ENCODE measurements around the gene CPPED1. TPM values are rescaled to one million over a fixed set of nuclear protein-coding genes. Genes with fewer than 3 reads are reported as not detected.

Gene CPPED1
- total and polyA plus RNA-seq, 2 experiments from 2014 or later, result 27.2 to 28.6 TPM

DNA sequence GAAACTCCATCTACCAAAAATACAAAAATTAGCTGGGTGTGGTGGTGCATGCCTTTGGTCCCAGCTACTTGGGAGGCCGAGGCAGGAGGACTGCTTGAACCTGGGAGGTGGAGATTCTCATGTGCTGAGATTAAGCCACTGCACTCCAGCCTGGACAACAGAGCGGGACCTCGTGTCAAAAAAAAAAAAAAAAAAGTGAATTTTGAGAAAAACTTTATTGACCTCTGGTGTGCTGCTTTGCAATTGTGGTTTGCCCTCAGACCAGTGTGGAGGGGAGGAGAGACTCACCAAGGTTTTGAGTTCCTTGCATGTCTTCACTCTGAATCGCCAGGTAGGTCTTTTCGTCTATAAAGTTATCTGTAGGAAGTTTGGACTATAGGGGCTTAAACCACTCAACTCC is 145.2 kb downstream of the CPPED1 start:
- Histone ChIP-seq H3K4me1 (ENCODE audit: insufficient read depth) (no peaks in the 10 kb centered on the region), H3K36me3 (replicated peaks; ENCODE audit: insufficient read depth, low read depth) (no peaks in the 10 kb centered on the region), H2AFZ (no peak overlapping the region), H3K4me2 (no peak overlapping the region), H4K20me1 (ENCODE audit: insufficient read depth, poor library complexity, severe bottlenecking) (no peaks in the 10 kb centered on the region), H3K27ac (no peak overlapping the region), H3K9me3 (ENCODE audit: low read depth) (no peaks in the 10 kb centered on the region), H3K9me2 (replicated peaks; ENCODE audit: insufficient read depth) (no peaks in the 10 kb centered on the region), H3K79me2 (no peaks in the 10 kb centered on the region), H3K27me3 (no peaks in the 10 kb centered on the region), H3K4me3 (no peak overlapping the region)
- TF ChIP-seq, protein P1, sequence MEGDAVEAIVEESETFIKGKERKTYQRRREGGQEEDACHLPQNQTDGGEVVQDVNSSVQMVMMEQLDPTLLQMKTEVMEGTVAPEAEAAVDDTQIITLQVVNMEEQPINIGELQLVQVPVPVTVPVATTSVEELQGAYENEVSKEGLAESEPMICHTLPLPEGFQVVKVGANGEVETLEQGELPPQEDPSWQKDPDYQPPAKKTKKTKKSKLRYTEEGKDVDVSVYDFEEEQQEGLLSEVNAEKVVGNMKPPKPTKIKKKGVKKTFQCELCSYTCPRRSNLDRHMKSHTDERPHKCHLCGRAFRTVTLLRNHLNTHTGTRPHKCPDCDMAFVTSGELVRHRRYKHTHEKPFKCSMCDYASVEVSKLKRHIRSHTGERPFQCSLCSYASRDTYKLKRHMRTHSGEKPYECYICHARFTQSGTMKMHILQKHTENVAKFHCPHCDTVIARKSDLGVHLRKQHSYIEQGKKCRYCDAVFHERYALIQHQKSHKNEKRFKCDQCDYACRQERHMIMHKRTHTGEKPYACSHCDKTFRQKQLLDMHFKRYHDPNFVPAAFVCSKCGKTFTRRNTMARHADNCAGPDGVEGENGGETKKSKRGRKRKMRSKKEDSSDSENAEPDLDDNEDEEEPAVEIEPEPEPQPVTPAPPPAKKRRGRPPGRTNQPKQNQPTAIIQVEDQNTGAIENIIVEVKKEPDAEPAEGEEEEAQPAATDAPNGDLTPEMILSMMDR (IDR thresholded peaks at IDR 0.05; ENCODE audit: poor library complexity), result no peak
- no peak for TF ChIP-seq EZH2phosphoT487 (IDR thresholded peaks at IDR 0.05; ENCODE audit: low read depth, severe bottlenecking, unreplicated experiment)
- TF ChIP-seq EZH2 (IDR thresholded peaks at IDR 0.05; ENCODE audit: borderline replicate concordance), result no peak
- no peak for DNase-seq (ENCODE audit: low spot score)
- 90% methylated on average over 5 of the region's 5 CpGs for WGBS (ENCODE audit: low lambda C conversion rate, missing lambda C conversion rate)

DNA sequence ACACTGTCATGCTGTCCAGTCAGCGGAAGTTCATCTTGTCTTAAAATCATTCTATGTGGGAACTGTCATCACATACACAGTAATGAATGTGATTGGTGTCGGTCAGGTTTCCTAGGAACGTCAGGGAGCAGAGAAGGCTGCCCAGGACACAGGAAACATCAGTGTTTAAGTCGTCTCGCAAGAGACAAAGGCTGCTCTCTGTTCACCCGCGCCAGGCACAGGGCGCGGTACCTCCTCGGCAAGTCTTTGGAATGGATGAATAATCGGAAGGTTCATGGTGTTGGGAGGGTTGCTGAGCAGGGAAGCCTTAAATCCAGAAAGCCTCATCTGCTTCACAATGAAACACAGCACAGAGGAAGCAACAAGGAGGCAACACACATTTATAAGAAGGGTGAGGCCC is 148.2 kb downstream of the CPPED1 start:
- H3K36me3 ChIP-seq (replicated peaks; ENCODE audit: insufficient read depth, low read depth), result no peaks in the 10 kb centered on the region
- no peaks in the 10 kb centered on the region for H3K9me3 ChIP-seq (ENCODE audit: low read depth)
- no peaks in the 10 kb centered on the region for H3K4me1 ChIP-seq (ENCODE audit: insufficient read depth)
- no peaks in the 10 kb centered on the region for H3K79me2 ChIP-seq
- H3K9me2 ChIP-seq (replicated peaks; ENCODE audit: insufficient read depth), result no peaks in the 10 kb centered on the region
- no peak for TF ChIP-seq EZH2 (IDR thresholded peaks at IDR 0.05; ENCODE audit: borderline replicate concordance)
- no peak for TF ChIP-seq EZH2phosphoT487 (IDR thresholded peaks at IDR 0.05; ENCODE audit: low read depth, severe bottlenecking, unreplicated experiment)
- TF ChIP-seq, protein P1 (IDR thresholded peaks at IDR 0.05; ENCODE audit: poor library complexity), result no peak
- no peak overlapping the region for H3K4me2 ChIP-seq
- H3K27ac ChIP-seq, result no peak overlapping the region
- no peak for DNase-seq (ENCODE audit: low spot score)
- no peak overlapping the region for H2AFZ ChIP-seq
- WGBS (ENCODE audit: low lambda C conversion rate, missing lambda C conversion rate), result 88% methylated on average over 11 of the region's 11 CpGs
- H3K4me3 ChIP-seq, result no peak overlapping the region
- H3K27me3 ChIP-seq, result no peaks in the 10 kb centered on the region
- no peaks in the 10 kb centered on the region for H4K20me1 ChIP-seq (ENCODE audit: insufficient read depth, poor library complexity, severe bottlenecking)

DNA sequence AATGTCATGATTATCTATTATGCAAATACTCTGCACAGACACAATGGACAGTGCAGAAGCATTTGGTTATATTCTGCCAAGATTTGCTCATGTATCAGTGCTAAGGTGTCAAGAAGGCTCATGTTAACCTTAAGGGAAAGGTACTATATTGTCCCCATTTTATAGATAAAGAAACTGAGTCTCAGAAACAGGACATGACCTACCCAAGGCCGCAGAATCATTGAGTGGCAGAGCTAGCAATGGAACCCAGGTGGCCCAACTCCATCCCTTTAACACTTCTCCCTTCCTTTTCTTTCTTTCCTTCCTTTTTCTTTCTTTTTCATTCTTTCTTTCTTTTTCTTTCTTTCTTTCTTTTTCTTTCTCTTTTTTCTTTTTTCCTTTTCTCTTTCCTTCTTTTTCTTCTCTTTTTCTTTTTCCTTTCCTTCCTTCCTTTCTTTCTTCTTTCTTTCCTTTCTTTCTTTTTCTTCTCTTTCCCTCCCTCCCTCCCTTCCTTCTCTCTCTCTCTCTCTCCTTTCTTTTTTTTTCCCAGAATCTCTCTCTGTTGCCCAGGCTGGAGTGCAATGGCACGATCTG is 149.8 kb downstream of the CPPED1 start:
- no peaks in the 10 kb centered on the region for H3K27me3 ChIP-seq
- no peak overlapping the region for H2AFZ ChIP-seq
- no peaks in the 10 kb centered on the region for H3K9me2 ChIP-seq (replicated peaks; ENCODE audit: insufficient read depth)
- 90% methylated on average over 2 of the region's 2 CpGs for WGBS (ENCODE audit: low lambda C conversion rate, missing lambda C conversion rate)
- H3K4me3 ChIP-seq, result no peak overlapping the region
- no peak overlapping the region for H3K4me2 ChIP-seq
- H3K9me3 ChIP-seq (ENCODE audit: low read depth), result no peaks in the 10 kb centered on the region
- H3K36me3 ChIP-seq (replicated peaks; ENCODE audit: insufficient read depth, low read depth), result no peaks in the 10 kb centered on the region
- no peaks in the 10 kb centered on the region for H4K20me1 ChIP-seq (ENCODE audit: insufficient read depth, poor library complexity, severe bottlenecking)
- no peaks in the 10 kb centered on the region for H3K79me2 ChIP-seq
- DNase-seq (ENCODE audit: low spot score), result no peak
- no peak overlapping the region for H3K27ac ChIP-seq
- no peaks in the 10 kb centered on the region for H3K4me1 ChIP-seq (ENCODE audit: insufficient read depth)
- TF ChIP-seq, protein P1 (IDR thresholded peaks at IDR 0.05; ENCODE audit: poor library complexity), result no peak
- no peak for TF ChIP-seq EZH2 (IDR thresholded peaks at IDR 0.05; ENCODE audit: borderline replicate concordance)
- TF ChIP-seq EZH2phosphoT487 (IDR thresholded peaks at IDR 0.05; ENCODE audit: low read depth, severe bottlenecking, unreplicated experiment), result no peak

All from hepatocyte (in vitro differentiated cells).